ENCODE measurements around the gene SLBP. TPM values are rescaled to one million over a fixed set of nuclear protein-coding genes. Genes with fewer than 3 reads are reported as not detected.
A peak's percentile ranks its signal among the peaks of the same experiment; 100 is the strongest.
"Not testable (repeated sequence)": the region's sequence is repeated elsewhere in the genome, so short reads cannot be mapped to it uniquely, and the experiment has no call there.

The SLBP gene
- total RNA-seq, 1 donor from 2014 or later = 54.3 TPM

DNA sequence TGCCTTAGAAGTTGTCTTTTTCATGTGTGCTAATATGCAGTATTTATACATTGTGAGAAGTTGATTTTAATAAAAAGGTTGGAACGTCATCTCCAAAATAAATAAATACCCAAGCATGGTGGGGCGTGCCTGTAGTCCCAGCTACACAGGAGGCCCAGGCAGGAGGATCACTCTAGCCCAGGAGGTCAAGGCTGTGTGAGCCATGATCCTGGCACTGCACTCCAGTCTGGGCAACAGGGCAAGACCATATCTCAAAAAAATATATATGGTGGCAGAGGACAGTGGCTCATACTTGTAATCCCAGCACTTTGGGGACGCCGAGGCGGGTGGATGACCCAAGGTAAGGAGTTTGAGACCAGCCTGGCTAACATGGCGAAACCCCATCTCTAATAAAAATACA is 6.4 kb downstream of the SLBP start:
- H3K27ac Mint-ChIP-seq = no peak overlapping the region
- peaks cover 24% of the 10 kb centered on the region for H3K36me3 Mint-ChIP-seq (ENCODE audit: insufficient read depth)
- peaks cover 31% of the 10 kb centered on the region for H3K4me1 Mint-ChIP-seq (ENCODE audit: low read depth)
- TF ChIP-seq, protein P1, sequence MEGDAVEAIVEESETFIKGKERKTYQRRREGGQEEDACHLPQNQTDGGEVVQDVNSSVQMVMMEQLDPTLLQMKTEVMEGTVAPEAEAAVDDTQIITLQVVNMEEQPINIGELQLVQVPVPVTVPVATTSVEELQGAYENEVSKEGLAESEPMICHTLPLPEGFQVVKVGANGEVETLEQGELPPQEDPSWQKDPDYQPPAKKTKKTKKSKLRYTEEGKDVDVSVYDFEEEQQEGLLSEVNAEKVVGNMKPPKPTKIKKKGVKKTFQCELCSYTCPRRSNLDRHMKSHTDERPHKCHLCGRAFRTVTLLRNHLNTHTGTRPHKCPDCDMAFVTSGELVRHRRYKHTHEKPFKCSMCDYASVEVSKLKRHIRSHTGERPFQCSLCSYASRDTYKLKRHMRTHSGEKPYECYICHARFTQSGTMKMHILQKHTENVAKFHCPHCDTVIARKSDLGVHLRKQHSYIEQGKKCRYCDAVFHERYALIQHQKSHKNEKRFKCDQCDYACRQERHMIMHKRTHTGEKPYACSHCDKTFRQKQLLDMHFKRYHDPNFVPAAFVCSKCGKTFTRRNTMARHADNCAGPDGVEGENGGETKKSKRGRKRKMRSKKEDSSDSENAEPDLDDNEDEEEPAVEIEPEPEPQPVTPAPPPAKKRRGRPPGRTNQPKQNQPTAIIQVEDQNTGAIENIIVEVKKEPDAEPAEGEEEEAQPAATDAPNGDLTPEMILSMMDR (IDR thresholded peaks at IDR 0.05; ENCODE audit: unreplicated experiment) = no peak
- no peak overlapping the region for H3K4me3 Mint-ChIP-seq (ENCODE audit: low read depth)
- H3K27me3 Mint-ChIP-seq = no peaks in the 10 kb centered on the region
- no peaks in the 10 kb centered on the region for H3K9me3 Mint-ChIP-seq (ENCODE audit: low read depth)
- no peak for DNase-seq (ENCODE audit: low spot score, unreplicated experiment)

GRCh38 chr4:1703867-1704266 is 8.3 kb downstream of the SLBP start:
- no peak overlapping the region for H3K4me3 Mint-ChIP-seq (ENCODE audit: low read depth)
- DNase-seq (ENCODE audit: low spot score, unreplicated experiment) = no peak
- peaks cover 13% of the 10 kb centered on the region for H3K4me1 Mint-ChIP-seq (ENCODE audit: low read depth)
- no peaks in the 10 kb centered on the region for H3K9me3 Mint-ChIP-seq (ENCODE audit: low read depth)
- TF ChIP-seq, protein P1 (IDR thresholded peaks at IDR 0.05; ENCODE audit: unreplicated experiment) = no peak
- H3K36me3 Mint-ChIP-seq (ENCODE audit: insufficient read depth) = peaks cover 22% of the 10 kb centered on the region
- no peak overlapping the region for H3K27ac Mint-ChIP-seq
- H3K27me3 Mint-ChIP-seq = no peaks in the 10 kb centered on the region

GRCh38 chr4:1701671-1702070 is 10.4 kb downstream of the SLBP start:
- not testable (repeated sequence) for H3K4me3 Mint-ChIP-seq (ENCODE audit: low read depth); H3K9me3 Mint-ChIP-seq (ENCODE audit: low read depth); DNase-seq (ENCODE audit: low spot score, unreplicated experiment); H3K4me1 Mint-ChIP-seq (ENCODE audit: low read depth); H3K27me3 Mint-ChIP-seq
- peak overlapping the region; percentile 37 for H3K27ac Mint-ChIP-seq
- peaks cover 18% of the 10 kb centered on the region for H3K36me3 Mint-ChIP-seq (ENCODE audit: insufficient read depth)

DNA sequence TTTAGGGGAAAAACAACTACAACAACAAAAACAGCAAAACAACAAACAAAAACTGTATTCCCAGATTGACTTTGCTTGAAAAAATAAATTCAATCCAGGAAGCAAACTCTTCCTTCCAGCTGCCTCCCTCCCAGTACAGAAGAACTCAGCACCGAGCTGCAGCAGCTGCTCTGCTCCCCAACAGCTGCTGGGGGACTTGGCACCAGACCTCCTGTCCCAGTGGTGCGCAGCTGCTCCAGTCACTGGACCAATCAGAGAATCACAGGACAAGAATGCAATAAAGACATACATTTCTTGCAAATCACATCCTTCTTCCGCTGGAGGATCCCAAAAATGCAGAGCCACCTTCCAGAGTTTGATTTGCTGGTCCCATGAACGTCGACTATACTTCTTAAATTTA is 16.2 kb downstream of the SLBP start:
- no peaks in the 10 kb centered on the region for H3K27me3 Mint-ChIP-seq
- TF ChIP-seq, protein P1 (IDR thresholded peaks at IDR 0.05; ENCODE audit: unreplicated experiment) = no peak
- DNase-seq (ENCODE audit: low spot score, unreplicated experiment) = no peak
- no peaks in the 10 kb centered on the region for H3K4me1 Mint-ChIP-seq (ENCODE audit: low read depth)
- H3K36me3 Mint-ChIP-seq (ENCODE audit: insufficient read depth) = peaks cover 20% of the 10 kb centered on the region
- H3K9me3 Mint-ChIP-seq (ENCODE audit: low read depth) = no peaks in the 10 kb centered on the region
- no peak overlapping the region for H3K4me3 Mint-ChIP-seq (ENCODE audit: low read depth)
- H3K27ac Mint-ChIP-seq = no peak overlapping the region

GRCh38 chr4:1693131-1693896 is 18.8 kb downstream of the SLBP start:
- TF ChIP-seq, protein P1 (IDR thresholded peaks at IDR 0.05; ENCODE audit: unreplicated experiment) = peak; percentile 92
- no peaks in the 10 kb centered on the region for H3K9me3 Mint-ChIP-seq (ENCODE audit: low read depth)
- no peaks in the 10 kb centered on the region for H3K27me3 Mint-ChIP-seq
- H3K4me3 Mint-ChIP-seq (ENCODE audit: low read depth) = no peak overlapping the region
- peak; percentile 51 for DNase-seq (ENCODE audit: low spot score, unreplicated experiment)
- peaks cover 24% of the 10 kb centered on the region for H3K36me3 Mint-ChIP-seq (ENCODE audit: insufficient read depth)
- H3K4me1 Mint-ChIP-seq (ENCODE audit: low read depth) = no peaks in the 10 kb centered on the region
- H3K27ac Mint-ChIP-seq = no peak overlapping the region
